NCI-H2227 (cell line): ENCODE results near the gene DET1.
A peak's percentile ranks its signal among the peaks of the same experiment; 100 is the strongest.
"Not testable (repeated sequence)": the region's sequence is repeated elsewhere in the genome, so short reads cannot be mapped to it uniquely, and the experiment has no call there.

Experiments
- DNase-seq: peaks from one replicate; lab custom pipeline; 2025; ENCODE audit not compliant: unreplicated experiment; lab: John Stamatoyannopoulos, UW

The DET1 gene

GRCh38 chr15:88541111-88541510 lies 5.4 kb downstream of the DET1 start:
- not testable (repeated sequence) for DNase-seq

GRCh38 chr15:88540350-88540749 lies 6.1 kb downstream of the DET1 start:
- not testable (repeated sequence) for DNase-seq

GRCh38 chr15:88539441-88539840 lies 7.0 kb downstream of the DET1 start:
- no peak for DNase-seq

GRCh38 chr15:88538972-88539371 lies 7.5 kb downstream of the DET1 start:
- DNase-seq: no peak

- no peak for DNase-seq
Measured at GRCh38 chr15:88537591-88538317, 8.7 kb downstream of the DET1 start.

- DNase-seq: no peak
Measured at GRCh38 chr15:88535607-88536313, 10.7 kb downstream of the DET1 start.

- DNase-seq: no peak
Measured at GRCh38 chr15:88535100-88535499, 11.4 kb downstream of the DET1 start.

- DNase-seq: no peak
Measured at GRCh38 chr15:88533376-88533775, 13.1 kb downstream of the DET1 start.

GRCh38 chr15:88529021-88529630 lies 17.4 kb downstream of the DET1 start:
- no peak for DNase-seq

GRCh38 chr15:88526247-88526879 lies 20.1 kb downstream of the DET1 start:
- no peak for DNase-seq

GRCh38 chr15:88525418-88525817 lies 21.1 kb downstream of the DET1 start:
- DNase-seq: no peak

GRCh38 chr15:88524094-88524493 lies 22.4 kb downstream of the DET1 start:
- DNase-seq: not testable (repeated sequence)

- no peak for DNase-seq
Measured at GRCh38 chr15:88518903-88519302, 27.6 kb downstream of the DET1 start.

GRCh38 chr15:88513195-88513594 lies 33.3 kb downstream of the DET1 start:
- DNase-seq: no peak

GRCh38 chr15:88512601-88513000 lies 33.9 kb downstream of the DET1 start:
- DNase-seq: no peak

- peak; percentile 86 for DNase-seq
Measured at GRCh38 chr15:88512078-88512477, 34.4 kb downstream of the DET1 start.

- no peak for DNase-seq
Measured at GRCh38 chr15:88511161-88511560, 35.3 kb downstream of the DET1 start.

- DNase-seq: no peak
Measured at GRCh38 chr15:88509964-88510363, 36.5 kb downstream of the DET1 start.

GRCh38 chr15:88509321-88509720 lies 37.2 kb downstream of the DET1 start:
- DNase-seq: no peak

GRCh38 chr15:88506628-88507027 lies 39.9 kb downstream of the DET1 start:
- no peak for DNase-seq

- DNase-seq: no peak
Measured at GRCh38 chr15:88505721-88506120, 40.8 kb downstream of the DET1 start.

GRCh38 chr15:88504445-88504844 lies 42.0 kb downstream of the DET1 start:
- DNase-seq: no peak
